GM23248 (cell line): Measurements from ENCODE around the gene TMC8. TPM values are rescaled to one million over a fixed set of nuclear protein-coding genes. Genes with fewer than 3 reads are reported as not detected.

Source experiments
- DNase-seq: peaks from one replicate; pipeline ENCODE4 v3.0.0-alpha.2; 2015
- H2AFZ ChIP-seq: fragments of 200-600 bp; sonication (generic); 2 replicates; pipeline ENCODE4 v1.6.1; 2016; ENCODE audit warnings: antibody characterized with exemption
- H3F3A ChIP-seq: fragments of 200-600 bp; sonication (generic); 2 replicates; pipeline ENCODE4 v1.6.1; 2016; ENCODE audit warnings: mild to moderate bottlenecking, antibody characterized with exemption, mixed run types; ENCODE audit not compliant: insufficient read depth
- H3K27ac ChIP-seq: fragments of 200-600 bp; sonication (generic); 2 replicates; pipeline ENCODE4 v1.5.1; 2016; ENCODE audit warnings: mild to moderate bottlenecking
- H3K27me3 ChIP-seq: fragments of 200-600 bp; sonication (generic); replicated peaks from 2 replicates; pipeline ENCODE4 v1.6.1; 2016; ENCODE audit warnings: mild to moderate bottlenecking; ENCODE audit not compliant: insufficient read depth
- H3K36me3 ChIP-seq: fragments of 200-600 bp; sonication (generic); 2 replicates; pipeline ENCODE4 v1.6.1; 2016; ENCODE audit warnings: low read depth, mild to moderate bottlenecking
- H3K4me1 ChIP-seq: fragments of 200-600 bp; sonication (generic); 2 replicates; pipeline ENCODE4 v1.6.1; 2016; ENCODE audit warnings: mild to moderate bottlenecking; ENCODE audit not compliant: insufficient read depth
- H3K4me2 ChIP-seq: fragments of 200-600 bp; sonication (generic); one replicate; pipeline ENCODE4 v1.6.1; 2016; ENCODE audit warnings: mild to moderate bottlenecking; ENCODE audit not compliant: unreplicated experiment
- H3K4me3 ChIP-seq: fragments of 200-600 bp; sonication (generic); 2 replicates; pipeline ENCODE4 v1.5.1; 2016; ENCODE audit warnings: mild to moderate bottlenecking
- H3K79me2 ChIP-seq: fragments of 200-600 bp; sonication (generic); 2 replicates; pipeline ENCODE4 v1.6.1; 2016; ENCODE audit warnings: mild to moderate bottlenecking; ENCODE audit not compliant: insufficient read depth
- H3K9ac ChIP-seq: fragments of 200-600 bp; sonication (generic); 2 replicates; pipeline ENCODE4 v1.6.1; 2016; ENCODE audit warnings: mild to moderate bottlenecking
- H3K9me2 ChIP-seq: fragments of 200-600 bp; sonication (generic); 2 replicates; pipeline ENCODE4 v1.6.1; 2016; ENCODE audit warnings: mixed run types, mild to moderate bottlenecking, moderate library complexity; ENCODE audit not compliant: insufficient read depth
- H3K9me3 ChIP-seq: fragments of 200-600 bp; sonication (generic); one replicate; pipeline ENCODE4 v1.6.1; 2017; ENCODE audit warnings: low read depth
- H4K20me1 ChIP-seq: fragments of 200-600 bp; sonication (generic); 2 replicates; pipeline ENCODE4 v1.6.0; 2016; ENCODE audit not compliant: insufficient read depth
- EZH2 ChIP-seq: fragments of 200-600 bp; sonication (generic); IDR thresholded peaks from 2 replicates; pipeline ENCODE4 v1.6.1; 2018; ENCODE audit warnings: antibody characterized with exemption, mild to moderate bottlenecking; ENCODE audit not compliant: insufficient read depth, poor library complexity, severe bottlenecking
- EZH2phosphoT487 ChIP-seq: fragments of 200-600 bp; sonication (generic); IDR thresholded peaks from 2 replicates; pipeline ENCODE4 v1.6.1; 2018; ENCODE audit warnings: antibody characterized with exemption, moderate library complexity, mild to moderate bottlenecking, low read depth; ENCODE audit not compliant: insufficient read depth
- WGBS, 2 experiments: methylation state at CpG; one replicate each; pipeline ENCODE4 v1.1.6; 2015 to 2017; ENCODE audit warnings: low lambda C conversion rate in 2 of 2, low coverage in 1 of 2; ENCODE audit errors: missing lambda C conversion rate in 2 of 2; 5-methylcytosine and 5-hydroxymethylcytosine counted together
- in situ Hi-C: fragments of 300-500 bp; cut with MboI; formaldehyde crosslinking; loops from 2 replicates; pipeline ENCODE4 v1.15.0; 2020
- polyA plus RNA-seq: library from polyadenylated mRNA; unstranded; fragments of >200 nt; fragmentation: Nextera tagmentation; extraction: Ambion mirVana; gene quantifications from 2 replicates; pipeline ENCODE4 v1.2.1, GENCODE V29; 2016
- total RNA-seq: library from RNA; depleted of rRNA; stranded (reverse); fragments of >200 nt; shearing (Covaris generic); gene quantifications from 2 replicates; pipeline ENCODE4 v1.2.3, GENCODE V29; 2014

The TMC8 gene
- total and polyA plus RNA-seq, 2 experiments from 2014 or later = not detected

DNA sequence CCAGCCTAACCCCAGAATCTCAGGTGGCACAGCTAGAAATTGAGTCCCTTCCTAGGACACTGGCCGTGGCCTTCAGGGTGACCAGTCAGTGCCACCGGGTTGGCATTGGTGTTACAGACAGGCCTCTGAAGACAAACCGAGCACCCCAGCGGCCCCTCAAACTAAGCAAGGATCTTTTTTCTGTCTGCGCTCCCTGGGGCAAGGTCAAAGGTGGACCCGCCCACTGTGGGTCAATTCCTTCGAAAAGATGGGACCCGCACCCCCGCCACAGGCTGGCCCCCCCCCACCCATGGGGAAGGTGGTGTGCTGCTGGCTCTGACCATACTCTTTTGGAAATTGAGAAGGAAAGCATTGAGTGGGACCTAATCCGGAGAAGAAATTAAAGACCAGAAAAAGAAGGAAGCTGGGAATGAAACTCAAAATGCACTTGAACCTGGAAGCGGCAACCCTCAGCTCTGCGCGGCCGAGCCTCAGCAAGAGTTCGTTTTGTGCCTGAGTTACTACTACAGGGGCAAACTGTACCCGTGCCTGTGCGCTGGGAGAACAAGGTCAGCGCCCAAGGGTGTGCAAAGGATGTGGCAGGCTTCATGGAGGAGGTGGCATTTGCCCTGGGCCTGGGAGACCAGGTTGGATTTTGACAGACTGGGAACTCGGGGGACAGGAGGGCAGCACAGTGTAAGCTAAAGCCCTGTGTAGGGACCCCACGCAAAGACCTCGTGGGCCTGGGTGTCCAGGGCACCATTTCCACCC lies 22.4 kb upstream of the TMC8 start:
- Histone ChIP-seq H3K36me3 (no peaks in the 10 kb centered on the region), H3K4me3 (no peak overlapping the region), H3K79me2 (no peaks in the 10 kb centered on the region), H4K20me1 (no peaks in the 10 kb centered on the region), H3K9me3 (no peaks in the 10 kb centered on the region), H3K9me2 (no peaks in the 10 kb centered on the region), H3K9ac (no peak overlapping the region), H3F3A (no peaks in the 10 kb centered on the region), H2AFZ (no peak overlapping the region), H3K4me1 (no peaks in the 10 kb centered on the region; the same call in 1 of the 2 replicates), H3K27me3 (no peaks in the 10 kb centered on the region), H3K27ac (no peak overlapping the region), H3K4me2 (no peak overlapping the region)
- 95 to 97% methylated on average over 20 to 21 of the region's 21 CpGs for WGBS, 2 experiments
- in situ Hi-C loops = no loop called here
- DNase-seq = no peak
- TF ChIP-seq EZH2 (no peak), EZH2phosphoT487 (no peak)

DNA sequence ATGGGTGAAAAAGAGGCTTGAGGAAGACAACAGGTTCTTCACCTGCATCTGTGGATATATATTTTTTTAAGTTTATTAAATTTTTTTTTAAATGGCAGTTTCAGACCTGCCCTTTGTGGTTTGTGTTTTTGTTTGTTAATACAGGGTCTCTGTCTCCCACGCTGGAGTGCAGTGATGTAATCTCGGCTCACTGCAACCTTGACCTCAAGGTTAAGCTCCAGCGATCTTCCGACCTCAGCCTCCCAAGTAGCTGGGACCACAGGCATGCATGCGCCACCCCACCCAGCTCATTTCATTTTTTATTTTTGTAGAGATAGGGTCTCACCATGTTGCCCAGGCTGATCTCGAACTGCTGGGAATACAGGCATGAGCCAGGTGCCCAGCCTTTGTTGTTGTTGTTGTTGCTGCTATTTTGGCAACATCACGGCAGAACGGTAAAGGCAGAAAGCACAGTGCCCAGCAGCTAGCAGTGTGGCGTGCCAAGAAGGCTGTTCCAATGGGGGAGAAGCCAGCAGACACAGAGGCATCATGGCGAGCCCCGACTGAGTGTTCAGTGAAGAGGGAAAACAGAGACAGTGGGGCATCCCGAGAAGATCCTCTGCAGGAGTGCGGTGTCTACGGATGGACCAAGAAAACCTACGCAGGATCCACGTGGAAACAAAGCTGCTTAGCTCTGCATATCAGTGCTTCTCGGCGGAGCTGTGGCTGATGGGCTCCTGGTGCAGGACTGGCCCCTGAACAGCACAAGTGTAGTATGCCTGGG lies 21.7 kb upstream of the TMC8 start:
- Histone ChIP-seq H3K27me3 (peaks cover 4% of the 10 kb centered on the region; the same call in 1 of the 2 replicates), H3K4me1 (no peaks in the 10 kb centered on the region; the same call in 1 of the 2 replicates), H3K27ac (no peak overlapping the region), H3K9me3 (no peaks in the 10 kb centered on the region), H3K79me2 (no peaks in the 10 kb centered on the region), H4K20me1 (no peaks in the 10 kb centered on the region), H3K9ac (no peak overlapping the region), H3K36me3 (no peaks in the 10 kb centered on the region), H3K9me2 (no peaks in the 10 kb centered on the region), H3K4me2 (no peak overlapping the region), H2AFZ (no peak overlapping the region), H3F3A (no peaks in the 10 kb centered on the region), H3K4me3 (no peak overlapping the region)
- TF ChIP-seq EZH2 (no peak), EZH2phosphoT487 (no peak)
- DNase-seq = no peak
- in situ Hi-C loops = no loop called here
- WGBS, 2 experiments = 80 to 82% methylated on average over 18 of the region's 18 CpGs

DNA sequence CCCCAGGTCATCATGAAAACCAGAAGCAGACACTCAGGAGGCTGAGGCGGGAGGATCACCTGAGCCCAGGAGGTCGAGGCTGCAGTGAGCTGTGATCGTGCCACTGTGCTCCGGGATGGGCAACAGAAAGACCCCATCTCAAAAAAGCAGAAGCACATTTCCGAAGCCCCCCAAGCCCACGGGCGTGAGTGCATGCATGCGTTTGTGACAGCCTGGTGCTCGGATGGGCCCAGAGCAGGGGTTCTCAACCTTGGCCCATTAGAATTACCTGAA lies 21.1 kb upstream of the TMC8 start:
- H3K9me3 ChIP-seq = no peaks in the 10 kb centered on the region
- no peak overlapping the region for H3K27ac ChIP-seq
- H3K4me2 ChIP-seq = no peak overlapping the region
- no peaks in the 10 kb centered on the region for H3K9me2 ChIP-seq
- no peak for DNase-seq
- H3K4me1 ChIP-seq = no peaks in the 10 kb centered on the region; the same call in 1 of the 2 replicates
- WGBS, 2 experiments = 78 to 80% methylated on average over 9 of the region's 9 CpGs
- H3K79me2 ChIP-seq = no peaks in the 10 kb centered on the region
- H3K36me3 ChIP-seq = no peaks in the 10 kb centered on the region
- in situ Hi-C loops = no loop called here
- H3K9ac ChIP-seq = no peak overlapping the region
- H3K27me3 ChIP-seq = peaks cover 10% of the 10 kb centered on the region
- H3F3A ChIP-seq = no peaks in the 10 kb centered on the region
- no peak overlapping the region for H2AFZ ChIP-seq
- H4K20me1 ChIP-seq = no peaks in the 10 kb centered on the region
- no peak overlapping the region for H3K4me3 ChIP-seq
- no peak for TF ChIP-seq EZH2

DNA sequence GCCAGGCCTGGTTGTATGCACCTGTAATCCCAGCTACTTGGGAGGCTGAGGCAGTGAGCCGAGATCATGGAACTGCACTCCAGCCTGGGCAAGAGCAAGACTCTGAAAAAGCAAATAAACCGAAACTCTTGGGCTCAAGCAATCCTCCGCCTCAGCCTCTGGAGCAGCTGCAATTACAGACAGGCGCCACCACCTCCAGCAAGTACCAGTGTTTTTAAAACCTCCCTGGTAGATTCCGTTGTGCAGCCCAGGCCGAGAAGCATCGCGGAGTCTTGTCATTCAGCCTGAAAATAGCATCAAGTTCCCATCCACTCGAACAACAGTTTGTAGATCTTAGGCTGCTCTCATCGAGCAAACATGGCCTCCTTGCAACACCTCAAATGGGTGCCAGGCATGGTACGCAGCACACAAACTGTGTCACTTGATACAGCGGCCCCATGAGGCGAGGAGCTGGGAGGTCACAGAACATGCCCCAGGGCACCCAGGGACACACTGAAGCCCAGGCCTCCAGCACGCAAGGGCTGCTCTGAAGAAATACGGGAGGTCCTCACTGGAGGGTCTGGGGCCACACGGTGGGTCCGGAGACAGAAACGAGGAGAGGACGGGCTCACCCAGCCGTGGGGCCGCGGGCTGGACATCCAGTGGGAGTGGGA lies 20.1 kb upstream of the TMC8 start:
- 73 to 76% methylated on average over 22 of the region's 22 CpGs for WGBS, 2 experiments
- in situ Hi-C loops = no loop called here
- H3K36me3 ChIP-seq = no peaks in the 10 kb centered on the region

More for the DNA sequence above, 20.1 kb upstream of the TMC8 start:
- H3K79me2 ChIP-seq = no peaks in the 10 kb centered on the region
- no peak overlapping the region for H3K9ac ChIP-seq
- H3K4me2 ChIP-seq = no peak overlapping the region
- no peak overlapping the region for H3K4me3 ChIP-seq
- no peaks in the 10 kb centered on the region for H3F3A ChIP-seq
- TF ChIP-seq EZH2phosphoT487 (no peak), EZH2 (no peak)
- no peak overlapping the region for H2AFZ ChIP-seq
- no peaks in the 10 kb centered on the region for H3K9me2 ChIP-seq
- no peaks in the 10 kb centered on the region for H3K9me3 ChIP-seq
- no peaks in the 10 kb centered on the region for H4K20me1 ChIP-seq
- H3K27ac ChIP-seq = no peak overlapping the region
- H3K4me1 ChIP-seq = no peaks in the 10 kb centered on the region; the same call in 1 of the 2 replicates
- no peak for DNase-seq
- peaks cover 19% of the 10 kb centered on the region for H3K27me3 ChIP-seq
